A673 (cell line): ENCODE data around the gene UQCRC2. TPM values are rescaled to one million over a fixed set of nuclear protein-coding genes. Genes with fewer than 3 reads are reported as not detected.

Experiments used
- BruUV-seq: library from RNA; stranded (reverse); fragments of 400-500 nt; replicated peaks from 2 replicates; lab custom pipeline; 2021; lab: Mats Ljungman, UMichigan
- CTCF ChIA-PET: fragments of 300-600 bp; sonication (Branson Sonifier 250); formaldehyde crosslinking; loops from one replicate; lab custom pipeline; 2022; ENCODE audit warnings: antibody characterized with exemption; lab: Charles Lee
- POLR2A ChIA-PET: fragments of 300-600 bp; sonication (Branson Sonifier 250); formaldehyde crosslinking; loops from one replicate; lab custom pipeline; 2022; ENCODE audit warnings: antibody characterized with exemption; ENCODE audit not compliant: low non-redundant PET; lab: Charles Lee
- DNase-seq: peaks from one replicate; pipeline ENCODE4 v3.0.0-alpha.2; 2015; ENCODE audit warnings: low spot score
- H3K27ac ChIP-seq: fragments of 200-600 bp; sonication (generic); 2 replicates; pipeline ENCODE4 v1.5.1; 2016; ENCODE audit warnings: mixed run types, low read depth, mild to moderate bottlenecking, mixed read lengths, antibody characterized with exemption, low read length; ENCODE audit not compliant: poor library complexity, severe bottlenecking
- H3K27me3 ChIP-seq: fragments of 200-600 bp; sonication (generic); replicated peaks from 2 replicates; pipeline ENCODE4 v1.6.1; 2017; ENCODE audit warnings: mixed run types, low read depth, mild to moderate bottlenecking, mixed read lengths, antibody characterized with exemption, low read length; ENCODE audit not compliant: insufficient read depth, poor library complexity
- H3K36me3 ChIP-seq: fragments of 200-600 bp; sonication (generic); 2 replicates; pipeline ENCODE4 v1.6.1; 2016; ENCODE audit warnings: mixed run types, mild to moderate bottlenecking, mixed read lengths, antibody characterized with exemption, low read length; ENCODE audit not compliant: insufficient read depth, poor library complexity, severe bottlenecking
- H3K4me1 ChIP-seq: fragments of 200-600 bp; sonication (generic); 2 replicates; pipeline ENCODE4 v1.6.1; 2017; ENCODE audit warnings: mixed run types, mild to moderate bottlenecking, mixed read lengths, antibody characterized with exemption, low read length; ENCODE audit not compliant: insufficient read depth, poor library complexity, severe bottlenecking
- H3K4me3 ChIP-seq: fragments of 200-600 bp; sonication (generic); 2 replicates; pipeline ENCODE4 v1.5.1; 2016; ENCODE audit warnings: low read depth, mixed run types, mild to moderate bottlenecking, mixed read lengths, low read length; ENCODE audit not compliant: poor library complexity, severe bottlenecking
- H3K9me3 ChIP-seq: fragments of 200-600 bp; sonication (generic); 2 replicates; pipeline ENCODE4 v1.6.1; 2016; ENCODE audit warnings: mixed run types, low read depth, mild to moderate bottlenecking, mixed read lengths, antibody characterized with exemption, low read length; ENCODE audit not compliant: poor library complexity, severe bottlenecking
- EZH2 ChIP-seq: fragments of 200-600 bp; sonication (generic); IDR thresholded peaks from 2 replicates; pipeline ENCODE4 v1.6.1; 2017; ENCODE audit warnings: borderline replicate concordance, low read depth, mild to moderate bottlenecking, mixed read lengths, antibody characterized with exemption, low read length; ENCODE audit not compliant: poor library complexity, severe bottlenecking
- intact Hi-C: fragments of 100-400 bp; cut with micrococcal nuclease; formaldehyde crosslinking; loops from one replicate; pipeline ENCODE4 v1.10.0; 2022; ENCODE audit not compliant: unreplicated experiment
- total RNA-seq: library from RNA; stranded (reverse); gene quantifications from 2 replicates; pipeline ENCODE4 v1.2.3, GENCODE V29; 2021
- TF ChIP-seq, protein P1 (sequence below): fragments of 300-800, 200-600 bp; sonication (generic); conservative IDR thresholded peaks from 2 replicates; pipeline ENCODE4 v1.5.1; 2017; ENCODE audit warnings: low read depth, mild to moderate bottlenecking, antibody characterized with exemption, low read length, moderate library complexity, mixed read lengths

Gene UQCRC2
- total RNA-seq, 1 experiment from 2014 or later: 311 TPM

DNA sequence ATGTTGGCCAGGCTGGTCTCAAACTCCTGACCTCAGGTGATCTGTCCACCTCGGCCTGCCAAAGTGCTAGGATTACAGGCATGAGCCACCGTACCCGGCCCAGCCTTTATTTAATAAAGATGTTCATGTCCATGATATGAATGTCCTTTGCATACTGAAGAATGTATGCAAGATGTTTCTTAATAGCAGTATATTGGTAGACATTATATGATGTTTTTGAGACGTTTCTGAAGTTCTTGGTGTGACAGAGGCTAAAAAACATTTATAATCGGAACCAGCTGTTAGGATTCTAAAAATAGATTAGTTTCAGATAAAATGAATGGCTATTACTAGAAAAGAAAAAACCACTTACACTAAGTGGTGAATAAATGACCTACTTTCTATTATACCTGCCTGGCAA, 36.0 kb downstream of the UQCRC2 start:
- H3K9me3 ChIP-seq: no peaks in the 10 kb centered on the region
- TF ChIP-seq, protein P1, sequence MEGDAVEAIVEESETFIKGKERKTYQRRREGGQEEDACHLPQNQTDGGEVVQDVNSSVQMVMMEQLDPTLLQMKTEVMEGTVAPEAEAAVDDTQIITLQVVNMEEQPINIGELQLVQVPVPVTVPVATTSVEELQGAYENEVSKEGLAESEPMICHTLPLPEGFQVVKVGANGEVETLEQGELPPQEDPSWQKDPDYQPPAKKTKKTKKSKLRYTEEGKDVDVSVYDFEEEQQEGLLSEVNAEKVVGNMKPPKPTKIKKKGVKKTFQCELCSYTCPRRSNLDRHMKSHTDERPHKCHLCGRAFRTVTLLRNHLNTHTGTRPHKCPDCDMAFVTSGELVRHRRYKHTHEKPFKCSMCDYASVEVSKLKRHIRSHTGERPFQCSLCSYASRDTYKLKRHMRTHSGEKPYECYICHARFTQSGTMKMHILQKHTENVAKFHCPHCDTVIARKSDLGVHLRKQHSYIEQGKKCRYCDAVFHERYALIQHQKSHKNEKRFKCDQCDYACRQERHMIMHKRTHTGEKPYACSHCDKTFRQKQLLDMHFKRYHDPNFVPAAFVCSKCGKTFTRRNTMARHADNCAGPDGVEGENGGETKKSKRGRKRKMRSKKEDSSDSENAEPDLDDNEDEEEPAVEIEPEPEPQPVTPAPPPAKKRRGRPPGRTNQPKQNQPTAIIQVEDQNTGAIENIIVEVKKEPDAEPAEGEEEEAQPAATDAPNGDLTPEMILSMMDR: no peak
- TF ChIP-seq EZH2: no peak
- no peaks in the 10 kb centered on the region for H3K27me3 ChIP-seq
- ChIA-PET POLR2A (no interaction called here), CTCF (no interaction called here)
- H3K36me3 ChIP-seq: peaks cover 6% of the 10 kb centered on the region
- BruUV-seq: no TSS peak
- H3K4me3 ChIP-seq: no peak overlapping the region
- DNase-seq: no peak
- no peaks in the 10 kb centered on the region for H3K4me1 ChIP-seq
- no peak overlapping the region for H3K27ac ChIP-seq
- intact Hi-C loops: no loop called here

DNA sequence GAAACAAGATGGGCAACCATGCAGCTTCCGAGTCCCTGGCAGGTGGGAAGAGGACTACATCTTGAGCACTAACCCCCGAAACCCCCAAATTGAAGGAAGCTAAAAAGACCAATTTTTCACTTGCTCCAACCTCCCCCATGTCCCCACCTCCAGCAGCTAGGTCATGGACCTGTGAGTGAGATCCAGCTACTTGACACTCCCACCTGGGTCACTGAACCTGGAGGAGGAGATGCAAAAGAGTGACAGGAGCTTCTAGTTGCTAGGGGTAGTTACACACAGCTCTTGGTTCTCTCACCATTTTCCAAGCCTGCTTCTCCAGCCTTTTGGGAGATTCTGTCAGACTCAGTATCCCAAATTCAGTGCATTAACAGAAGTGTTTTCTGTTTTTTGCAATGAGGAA, 36.6 kb downstream of the UQCRC2 start:
- ChIA-PET POLR2A (no interaction called here), CTCF (interaction anchor here (1.2 kb wide), 1 partner anchor 11 kb away, joined by 3 read pairs; the partner anchor contains the start of gene PDZD9)
- TF ChIP-seq, protein P1: no peak
- no peak for TF ChIP-seq EZH2
- no peaks in the 10 kb centered on the region for H3K36me3 ChIP-seq
- no peak overlapping the region for H3K4me3 ChIP-seq
- intact Hi-C loops: no loop called here
- H3K9me3 ChIP-seq: no peaks in the 10 kb centered on the region
- no peaks in the 10 kb centered on the region for H3K4me1 ChIP-seq
- BruUV-seq: no TSS peak
- no peak for DNase-seq
- no peaks in the 10 kb centered on the region for H3K27me3 ChIP-seq
- H3K27ac ChIP-seq: no peak overlapping the region

DNA sequence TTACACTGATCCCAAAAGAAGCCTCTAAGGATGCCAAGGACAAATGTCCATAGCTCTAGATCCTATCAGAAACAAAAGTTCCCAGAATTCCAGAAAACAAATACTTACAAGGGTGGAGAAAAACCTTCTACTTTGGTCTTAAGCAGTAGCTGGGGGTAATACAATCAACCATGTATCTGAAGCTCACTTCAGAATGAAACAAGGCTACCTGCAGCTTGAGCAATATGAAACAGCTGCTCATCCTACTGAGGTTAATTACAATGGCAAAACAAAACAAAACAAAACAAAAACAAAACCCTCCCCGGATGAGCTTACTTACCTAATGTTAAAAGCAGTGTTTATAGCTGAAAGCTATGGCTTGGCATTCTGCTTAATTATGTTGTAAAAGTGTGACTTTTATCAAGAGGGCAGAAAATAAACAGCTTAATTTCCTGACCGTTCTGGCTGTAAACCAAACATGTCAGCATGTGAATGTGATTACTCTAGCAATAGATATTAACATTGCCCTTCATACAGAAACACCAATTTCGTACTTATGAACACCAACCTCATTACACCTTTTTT, 37.3 kb downstream of the UQCRC2 start:
- Histone ChIP-seq H3K36me3 (no peaks in the 10 kb centered on the region), H3K4me3 (no peak overlapping the region), H3K27me3 (no peaks in the 10 kb centered on the region), H3K4me1 (no peaks in the 10 kb centered on the region), H3K27ac (no peak overlapping the region), H3K9me3 (no peaks in the 10 kb centered on the region)
- ChIA-PET CTCF (interaction anchor here (1.2 kb wide), 1 partner anchor 10 kb away, joined by 3 read pairs; the partner anchor contains the start of gene PDZD9), POLR2A (interaction anchor here (0.5 kb wide), 1 partner anchor 99 kb away, joined by 7 read pairs; no protein-coding TSS in a partner anchor)
- no peak for DNase-seq
- no TSS peak for BruUV-seq
- TF ChIP-seq EZH2: no peak
- intact Hi-C loops: no loop called here

DNA sequence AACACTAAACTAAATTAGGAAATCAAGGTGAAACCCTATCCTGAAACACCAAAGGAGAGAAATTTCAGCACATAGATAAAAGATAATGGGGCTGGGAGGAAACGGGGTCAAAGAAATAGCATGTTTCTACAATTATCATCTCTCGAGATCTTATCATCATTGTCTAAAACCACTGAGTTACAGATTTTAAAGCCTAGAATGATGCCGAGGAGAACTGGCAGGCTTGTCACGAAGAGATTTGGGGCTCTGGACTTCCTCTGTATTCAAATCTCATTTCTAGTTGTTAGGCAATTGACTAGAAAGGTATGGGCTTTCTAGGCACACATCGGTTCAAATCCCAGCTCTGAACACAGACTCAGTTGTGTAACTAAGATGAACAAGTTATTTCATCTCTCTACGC, 38.5 kb downstream of the UQCRC2 start:
- no TSS peak for BruUV-seq
- Histone ChIP-seq H3K9me3 (no peaks in the 10 kb centered on the region), H3K4me3 (no peak overlapping the region), H3K27me3 (no peaks in the 10 kb centered on the region), H3K36me3 (no peaks in the 10 kb centered on the region), H3K4me1 (no peaks in the 10 kb centered on the region), H3K27ac (no peak overlapping the region)
- TF ChIP-seq, protein P1: no peak
- no peak for TF ChIP-seq EZH2
- no peak for DNase-seq
- intact Hi-C loops: no loop called here
- ChIA-PET CTCF (no interaction called here), POLR2A (no interaction called here)
